Measurements from ENCODE around the gene SYNE3. TPM values are rescaled to one million over a fixed set of nuclear protein-coding genes. Genes with fewer than 3 reads are reported as not detected.

Gene SYNE3
- total RNA-seq, 1 donor from 2014 or later: 27.0 TPM

DNA sequence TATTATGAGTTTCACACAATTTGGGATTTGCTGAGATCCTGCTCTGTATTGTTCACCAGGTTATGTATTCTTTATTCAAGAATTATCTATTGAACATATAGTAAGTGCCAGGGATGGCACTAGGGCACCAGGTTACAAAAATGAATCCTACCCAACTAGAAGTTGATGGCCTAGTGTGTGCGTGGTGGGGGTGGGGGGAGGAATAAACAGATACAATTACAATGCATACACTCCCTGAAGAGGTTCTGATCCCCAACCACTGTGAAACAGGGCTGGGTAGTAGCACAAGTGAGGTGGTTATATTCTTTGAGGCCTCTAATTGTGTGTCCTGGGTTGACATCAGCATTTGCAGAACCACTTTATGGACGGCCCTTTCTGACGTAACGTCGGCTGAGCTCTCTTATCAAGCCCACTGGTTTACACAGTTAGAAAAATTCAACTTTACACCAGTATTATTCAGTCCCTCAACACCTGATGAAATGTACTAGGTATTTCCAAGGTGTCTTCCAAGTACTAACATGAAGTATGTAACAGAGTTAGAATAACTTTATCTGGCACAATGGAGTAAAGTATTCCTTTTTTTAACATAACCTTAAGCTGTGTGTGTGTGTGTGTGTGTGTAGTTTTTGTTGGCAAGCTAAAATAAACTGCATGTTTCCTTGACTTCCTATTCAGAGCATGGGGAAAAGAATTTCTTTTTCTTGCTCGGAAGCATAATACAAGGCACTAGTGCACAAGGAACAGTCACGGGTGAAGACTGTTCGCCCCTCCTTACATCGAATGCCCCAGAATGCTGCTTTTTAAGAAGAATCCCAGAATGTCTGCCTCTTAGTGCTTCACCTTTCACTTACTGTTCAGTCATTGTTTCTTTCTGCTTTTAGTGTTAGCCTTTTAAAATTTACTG lies 10.3 kb upstream of the SYNE3 start:
- no peaks in the 10 kb centered on the region for H3K27me3 ChIP-seq
- no peak for DNase-seq (ENCODE audit: extremely low spot score in 2 of 2)
- H3K27ac ChIP-seq: peak overlapping the region; percentile 78
- H3K9me3 ChIP-seq: no peaks in the 10 kb centered on the region
- no peaks in the 10 kb centered on the region for H3K36me3 ChIP-seq
- TF ChIP-seq POLR2A (IDR thresholded peaks at IDR 0.05): no peak
- peaks cover 50% of the 10 kb centered on the region for H3K4me1 ChIP-seq
- intact Hi-C loops (cut with DNase I): no loop called here
- no peak overlapping the region for H3K4me3 ChIP-seq

DNA sequence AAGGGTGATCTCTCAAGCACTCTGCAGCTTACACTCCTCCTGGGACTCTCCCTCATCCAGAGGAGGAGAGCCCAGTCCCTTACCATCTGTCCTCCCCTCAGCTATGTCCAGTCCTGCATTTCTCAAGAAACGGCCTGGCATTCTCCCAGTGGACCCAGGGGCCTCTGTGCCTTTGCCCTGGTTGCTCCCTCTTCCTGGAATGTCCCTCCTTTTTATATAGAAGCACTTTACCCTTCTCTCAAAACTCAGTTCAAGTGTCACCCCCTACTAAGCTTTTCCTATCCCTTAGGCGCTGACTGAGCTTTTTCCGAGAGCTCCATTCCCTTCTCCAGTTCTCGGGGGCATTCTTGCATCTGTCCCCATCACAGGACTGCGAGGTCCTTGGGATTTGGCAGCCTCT lies 9.5 kb upstream of the SYNE3 start:
- Histone ChIP-seq H3K4me1 (peaks cover 42% of the 10 kb centered on the region), H3K4me3 (no peak overlapping the region), H3K9me3 (no peaks in the 10 kb centered on the region), H3K27ac (peak overlapping the region; percentile 78), H3K27me3 (no peaks in the 10 kb centered on the region), H3K36me3 (no peaks in the 10 kb centered on the region)
- TF ChIP-seq POLR2A (IDR thresholded peaks at IDR 0.05): no peak
- TF ChIP-seq POLR2AphosphoS5 (IDR thresholded peaks at IDR 0.05; ENCODE audit: insufficient read depth in 1 of 2, low read depth in 1 of 2): no peak
- no peak for TF ChIP-seq CTCF (IDR thresholded peaks at IDR 0.05)
- DNase-seq (ENCODE audit: extremely low spot score in 2 of 2): no peak
- intact Hi-C loops (cut with DNase I): loop anchor here (2.0 kb wide), 1 partner anchor 83 kb away; no protein-coding TSS in a partner anchor

DNA sequence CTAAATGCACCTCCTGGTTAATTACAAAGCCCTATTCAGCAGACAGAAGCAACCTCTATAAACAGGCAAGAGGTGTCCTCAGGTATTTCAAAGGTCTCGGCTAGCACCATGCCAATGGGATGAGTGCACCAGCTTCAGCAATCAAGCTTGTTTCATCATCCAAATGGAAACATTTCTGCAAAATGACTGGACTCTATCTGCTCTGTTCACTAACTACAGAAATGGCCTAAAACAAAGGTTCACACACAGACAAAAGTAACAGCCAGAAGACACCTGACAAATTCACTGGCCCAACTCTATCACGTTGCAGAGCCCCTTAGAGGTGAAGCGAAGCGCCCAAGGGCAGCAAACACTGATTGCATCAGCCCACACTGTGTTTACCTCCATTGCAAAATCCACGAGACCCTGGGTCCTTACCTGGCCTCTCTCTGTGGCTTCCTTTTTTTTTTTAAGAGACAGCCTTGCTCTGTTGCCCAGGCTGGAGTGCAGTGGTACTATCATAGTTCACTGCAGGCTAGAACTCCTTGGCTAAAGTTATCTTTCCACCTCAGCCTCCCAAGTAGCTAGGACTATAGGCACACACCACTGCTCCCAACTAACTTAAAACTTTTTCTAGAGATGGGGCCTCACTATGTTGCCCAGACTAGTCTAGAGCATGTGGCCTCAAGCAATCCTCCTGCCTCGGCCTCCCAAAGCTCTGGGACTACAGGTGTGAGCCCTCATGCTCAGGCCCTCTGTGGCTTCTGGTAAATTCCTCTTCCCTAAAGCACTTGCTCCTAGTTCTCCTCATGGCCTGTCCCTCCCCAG lies 8.5 kb upstream of the SYNE3 start:
- no peaks in the 10 kb centered on the region for H3K9me3 ChIP-seq
- no peaks in the 10 kb centered on the region for H3K27me3 ChIP-seq
- TF ChIP-seq POLR2A (IDR thresholded peaks at IDR 0.05): no peak
- no peak for TF ChIP-seq POLR2AphosphoS5 (IDR thresholded peaks at IDR 0.05; ENCODE audit: insufficient read depth in 1 of 2, low read depth in 1 of 2)
- TF ChIP-seq CTCF (IDR thresholded peaks at IDR 0.05): no peak
- peaks cover 41% of the 10 kb centered on the region for H3K4me1 ChIP-seq
- DNase-seq (ENCODE audit: extremely low spot score in 2 of 2): no peak
- no peaks in the 10 kb centered on the region for H3K36me3 ChIP-seq
- no peak overlapping the region for H3K4me3 ChIP-seq
- H3K27ac ChIP-seq: no peak overlapping the region
- intact Hi-C loops (cut with DNase I): loop anchor here (2.0 kb wide), 1 partner anchor 82 kb away; no protein-coding TSS in a partner anchor

DNA sequence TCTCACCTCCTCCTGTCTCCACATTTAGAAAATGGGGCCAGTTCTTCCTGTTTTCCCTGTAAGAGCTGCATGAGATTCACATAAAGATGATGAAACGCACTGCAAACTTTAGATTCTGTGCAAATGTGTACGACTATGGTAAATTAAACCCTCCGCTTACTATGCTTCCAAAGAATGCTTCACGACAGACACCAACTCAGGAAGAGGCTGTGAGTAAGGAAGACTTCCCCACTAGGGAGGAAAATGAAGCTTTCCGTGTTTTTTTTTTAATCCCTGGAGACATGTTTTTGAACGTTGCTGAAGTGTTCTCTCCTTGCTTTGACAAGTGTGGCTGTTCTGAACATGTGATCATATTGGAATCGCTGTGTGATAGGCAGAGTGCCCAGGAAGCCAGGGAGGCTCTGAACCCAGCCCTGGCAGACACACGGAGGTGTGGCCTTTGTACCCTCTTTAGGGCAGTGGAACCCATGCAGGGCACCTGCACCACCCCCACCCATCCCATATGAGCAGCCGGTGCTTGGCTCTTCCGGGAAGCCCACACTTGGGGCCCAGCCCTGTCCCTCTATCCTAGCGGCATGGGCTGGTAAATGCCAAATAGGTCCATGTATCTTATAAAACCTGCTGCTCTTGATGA lies 7.5 kb upstream of the SYNE3 start:
- Histone ChIP-seq H3K27ac (no peak overlapping the region), H3K36me3 (no peaks in the 10 kb centered on the region), H3K4me1 (peaks cover 51% of the 10 kb centered on the region), H3K9me3 (no peaks in the 10 kb centered on the region), H3K4me3 (no peak overlapping the region), H3K27me3 (no peaks in the 10 kb centered on the region)
- intact Hi-C loops (cut with DNase I): loop anchor here (2.0 kb wide), 1 partner anchor 81 kb away; no protein-coding TSS in a partner anchor
- no peak for DNase-seq (ENCODE audit: extremely low spot score in 2 of 2)
- TF ChIP-seq POLR2A (IDR thresholded peaks at IDR 0.05) (no peak), POLR2AphosphoS5 (IDR thresholded peaks at IDR 0.05; ENCODE audit: insufficient read depth in 1 of 2, low read depth in 1 of 2) (no peak), CTCF (IDR thresholded peaks at IDR 0.05) (no peak)

Measured in vagina (tissue), 2 donors.